GM06990 (cell line): ENCODE data around the gene PSMB10.
A peak's percentile ranks its signal among the peaks of the same experiment; 100 is the strongest.
"Not testable (repeated sequence)": the region's sequence is repeated elsewhere in the genome, so short reads cannot be mapped to it uniquely, and the experiment has no call there.

Experiments
- DNase-seq: peaks from one replicate; pipeline ENCODE4 v3.0.0-alpha.2; 2011; ENCODE audit not compliant: insufficient read length; ENCODE audit errors: extremely low read depth
- H3K27me3 ChIP-seq: replicated peaks from 2 replicates; pipeline ENCODE4 v1.6.0; 2011; ENCODE audit warnings: low read length; ENCODE audit not compliant: control insufficient read depth, insufficient read depth
- H3K36me3 ChIP-seq: 2 replicates; pipeline ENCODE4 v1.5.1; 2011; ENCODE audit warnings: low read length; ENCODE audit not compliant: control insufficient read depth, insufficient read depth
- H3K4me3 ChIP-seq: replicated peaks from 2 replicates; pipeline ENCODE4 v1.5.1; 2011; ENCODE audit warnings: low read depth, mild to moderate bottlenecking, control low read depth, low read length
- CTCF ChIP-seq: IDR thresholded peaks from 2 replicates; pipeline ENCODE4 v1.5.1; 2011; ENCODE audit warnings: low read length, control low read depth, mild to moderate bottlenecking, inconsistent platforms; ENCODE audit not compliant: insufficient read depth, poor library complexity, severe bottlenecking

Gene PSMB10

DNA sequence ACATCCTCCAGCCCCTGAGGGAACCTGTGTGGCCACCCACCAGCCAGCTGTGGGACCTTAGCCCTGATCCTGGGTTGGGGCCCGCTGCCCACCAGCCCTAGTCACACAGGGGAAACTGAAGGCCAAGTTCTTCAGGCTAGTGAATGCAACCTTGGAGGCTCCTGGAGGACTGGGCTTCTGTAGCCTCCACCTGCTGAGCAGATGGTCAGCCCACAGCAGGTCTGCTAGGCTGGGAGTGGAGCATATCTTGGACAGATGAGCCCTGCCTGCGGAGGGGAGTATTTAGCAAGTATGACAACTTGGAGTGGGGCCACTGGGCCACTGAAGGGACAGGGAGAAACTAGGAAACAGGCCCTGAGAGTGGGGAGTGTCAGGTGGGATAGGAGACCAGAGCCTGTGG, 39.6 kb upstream of the PSMB10 start:
- no peak for DNase-seq
- no peaks in the 10 kb centered on the region for H3K27me3 ChIP-seq
- no peak for TF ChIP-seq CTCF
- H3K36me3 ChIP-seq: no peaks in the 10 kb centered on the region
- no peak overlapping the region for H3K4me3 ChIP-seq

- no peaks in the 10 kb centered on the region for H3K27me3 ChIP-seq
- no peak overlapping the region for H3K4me3 ChIP-seq
- no peaks in the 10 kb centered on the region for H3K36me3 ChIP-seq
- no peak for TF ChIP-seq CTCF
- peak; percentile 42 for DNase-seq
Observed at GRCh38 chr16:67975321-67976105, 38.9 kb upstream of the PSMB10 start.

- not testable (repeated sequence) for H3K27me3 ChIP-seq, H3K36me3 ChIP-seq, DNase-seq, H3K4me3 ChIP-seq
Observed at GRCh38 chr16:67972285-67972684, 35.6 kb upstream of the PSMB10 start.

DNA sequence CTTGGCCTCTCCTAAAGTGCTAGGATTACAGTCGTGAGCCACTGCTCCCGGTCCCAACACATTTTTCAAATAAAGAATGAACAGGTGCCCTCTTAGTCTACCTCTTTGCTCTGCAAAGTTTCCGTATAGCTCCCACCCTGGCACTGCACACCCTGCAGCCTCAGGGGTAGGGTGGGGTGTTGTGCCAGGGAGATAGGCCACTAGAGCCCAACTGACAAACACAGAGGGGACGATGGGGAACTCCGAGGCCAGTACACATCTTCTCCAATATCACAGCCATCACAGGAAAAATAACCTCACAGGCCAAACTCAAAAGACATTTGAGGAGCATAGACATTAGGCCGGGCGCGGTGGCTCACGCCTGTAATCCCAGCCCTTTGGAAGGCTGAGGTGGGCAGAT, 34.5 kb upstream of the PSMB10 start:
- H3K27me3 ChIP-seq: no peaks in the 10 kb centered on the region
- no peaks in the 10 kb centered on the region for H3K36me3 ChIP-seq
- no peak for TF ChIP-seq CTCF
- DNase-seq: no peak
- H3K4me3 ChIP-seq: no peak overlapping the region

DNA sequence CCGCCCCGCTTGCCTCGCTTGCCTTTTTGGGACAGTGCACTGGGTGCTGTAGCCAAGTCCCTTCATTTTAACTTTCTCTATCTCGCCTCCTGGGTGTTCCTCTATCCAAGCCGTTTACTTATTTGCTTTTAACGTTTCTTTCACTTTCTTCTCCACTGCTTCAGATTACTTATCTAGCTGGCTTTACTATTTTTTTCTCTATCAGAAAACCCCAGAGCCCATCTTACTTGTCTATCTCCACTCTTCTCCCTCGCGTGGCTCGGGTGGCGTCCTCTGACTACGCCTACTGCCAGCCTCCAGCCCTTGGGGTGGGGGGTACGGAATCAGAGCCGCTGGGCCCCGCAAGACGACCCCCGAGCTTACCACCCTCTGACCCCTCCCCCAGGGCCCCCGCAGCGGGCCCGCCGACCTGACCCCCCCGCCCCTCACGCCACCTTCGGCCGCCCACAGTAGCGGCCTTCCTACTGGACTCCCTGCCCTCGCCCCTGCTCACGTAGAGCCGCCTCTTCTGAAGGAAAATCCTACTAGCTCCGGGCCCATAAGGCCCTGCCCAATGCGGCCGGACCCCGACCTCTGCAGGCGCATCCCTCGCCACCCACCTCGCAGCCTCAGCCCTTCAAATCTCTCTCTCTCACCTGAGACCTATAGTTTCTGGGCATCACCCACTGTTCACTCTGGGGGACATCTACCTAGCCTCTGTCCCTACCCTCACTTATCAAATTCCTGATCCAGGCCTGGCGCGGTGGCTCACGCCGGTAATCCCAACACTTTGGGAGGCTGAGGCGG, 32.8 kb upstream of the PSMB10 start:
- H3K36me3 ChIP-seq: no peaks in the 10 kb centered on the region
- no peak for TF ChIP-seq CTCF
- H3K27me3 ChIP-seq: no peaks in the 10 kb centered on the region
- peak overlapping the region; percentile 66 for H3K4me3 ChIP-seq
- no peak for DNase-seq
